Activated CD4-positive, alpha-beta T cell treated with anti-CD3 and anti-CD28 coated beads for 4 hours (primary cell): ENCODE data around the gene SERHL2.
A peak's percentile ranks its signal among the peaks of the same experiment; 100 is the strongest.
"Not testable (repeated sequence)": the region's sequence is repeated elsewhere in the genome, so short reads cannot be mapped to it uniquely, and the experiment has no call there.

Experiments
- DNase-seq, 2 donors: peaks; one replicate each; pipeline ENCODE4 v3.0.0-alpha.2; 2020

The SERHL2 gene

GRCh38 chr22:42577141-42577540 lies 23.4 kb downstream of the SERHL2 start:
- DNase-seq: not testable (repeated sequence)

- no peak for DNase-seq
Measured at GRCh38 chr22:42577623-42578240, 24.0 kb downstream of the SERHL2 start.

- not testable (repeated sequence) for DNase-seq
Measured at GRCh38 chr22:42580040-42580439, 26.3 kb downstream of the SERHL2 start.

GRCh38 chr22:42581194-42581761 lies 27.5 kb downstream of the SERHL2 start:
- not testable (repeated sequence) for DNase-seq

GRCh38 chr22:42581762-42582716 lies 28.3 kb downstream of the SERHL2 start:
- DNase-seq: peak; percentile 83 to 86

- DNase-seq: no peak
Measured at GRCh38 chr22:42582987-42583386, 29.2 kb downstream of the SERHL2 start.

- no peak for DNase-seq
Measured at GRCh38 chr22:42584364-42584940, 30.7 kb downstream of the SERHL2 start.

- DNase-seq: no peak
Measured at GRCh38 chr22:42585096-42585495, 31.3 kb downstream of the SERHL2 start.

- DNase-seq: no peak
Measured at GRCh38 chr22:42586381-42586780, 32.6 kb downstream of the SERHL2 start.

- DNase-seq: no peak
Measured at GRCh38 chr22:42587588-42588175, 33.9 kb downstream of the SERHL2 start.

GRCh38 chr22:42591987-42592386 lies 38.2 kb downstream of the SERHL2 start:
- DNase-seq: no peak

GRCh38 chr22:42595434-42595833 lies 41.7 kb downstream of the SERHL2 start:
- DNase-seq: no peak

- DNase-seq: no peak
Measured at GRCh38 chr22:42596336-42596735, 42.6 kb downstream of the SERHL2 start.

GRCh38 chr22:42596863-42597530 lies 43.2 kb downstream of the SERHL2 start:
- no peak for DNase-seq

- no peak for DNase-seq
Measured at GRCh38 chr22:42601879-42602465, 48.2 kb downstream of the SERHL2 start.

GRCh38 chr22:42602470-42602869 lies 48.7 kb downstream of the SERHL2 start:
- no peak for DNase-seq

GRCh38 chr22:42603427-42603826 lies 49.7 kb downstream of the SERHL2 start:
- DNase-seq: no peak

- no peak for DNase-seq
Measured at GRCh38 chr22:42604403-42604802, 50.6 kb downstream of the SERHL2 start.

GRCh38 chr22:42607641-42608040 lies 53.9 kb downstream of the SERHL2 start:
- DNase-seq: not testable (repeated sequence)

GRCh38 chr22:42608136-42608822 lies 54.5 kb downstream of the SERHL2 start:
- no peak for DNase-seq

GRCh38 chr22:42608823-42609361 lies 55.1 kb downstream of the SERHL2 start:
- no peak for DNase-seq
